Measurements from ENCODE around the gene GUCD1.
A peak's percentile ranks its signal among the peaks of the same experiment; 100 is the strongest.

Gene GUCD1

DNA sequence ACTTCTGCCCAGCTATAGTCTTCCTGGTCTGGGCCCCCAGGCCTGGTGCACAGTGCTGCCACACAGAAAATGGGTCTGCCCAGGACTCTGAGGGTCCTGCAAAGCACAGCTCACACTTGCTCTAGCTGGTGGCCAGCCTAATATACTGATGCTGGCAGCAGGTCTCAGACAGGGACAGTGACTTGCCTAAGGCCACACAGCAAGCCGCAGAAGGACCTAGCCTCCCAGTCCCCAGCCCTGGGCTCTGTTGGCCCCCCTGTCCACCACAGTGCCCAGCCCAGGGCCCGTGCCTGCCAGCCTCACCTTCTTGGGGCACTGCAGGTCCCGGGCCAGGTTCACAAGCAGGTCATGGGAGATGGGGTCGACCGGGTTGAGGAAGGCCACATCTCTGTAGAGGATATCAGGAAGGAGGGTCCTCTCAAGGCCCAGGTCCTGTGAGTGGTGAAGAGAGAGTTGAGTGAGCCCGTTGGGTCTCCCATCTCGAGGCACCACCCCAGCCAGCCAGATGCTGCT is 34.6 kb upstream of the GUCD1 start:
- no peak for DNase-seq

- no peak for DNase-seq
Observed at GRCh38 chr22:24588757-24589481, 34.0 kb upstream of the GUCD1 start.

DNA sequence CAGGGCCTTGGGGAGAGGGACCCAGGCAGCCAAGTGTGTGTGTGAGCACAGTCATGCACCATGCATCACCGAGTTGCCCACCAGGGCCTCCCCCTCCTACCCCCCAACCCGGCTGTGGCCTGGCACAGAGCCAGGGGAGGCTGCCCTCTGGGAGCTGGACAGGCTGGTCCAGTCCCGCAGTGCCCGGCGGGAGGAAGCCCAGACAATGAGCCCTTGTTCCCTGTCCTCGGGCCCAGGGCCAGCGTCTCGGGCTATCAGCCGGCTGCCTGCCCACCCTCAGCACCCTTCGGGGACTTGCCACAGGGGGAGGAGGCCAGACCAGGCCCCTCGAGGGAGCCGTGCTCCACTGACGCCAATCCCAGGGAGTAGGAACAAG is 33.4 kb upstream of the GUCD1 start:
- no peak for DNase-seq

DNA sequence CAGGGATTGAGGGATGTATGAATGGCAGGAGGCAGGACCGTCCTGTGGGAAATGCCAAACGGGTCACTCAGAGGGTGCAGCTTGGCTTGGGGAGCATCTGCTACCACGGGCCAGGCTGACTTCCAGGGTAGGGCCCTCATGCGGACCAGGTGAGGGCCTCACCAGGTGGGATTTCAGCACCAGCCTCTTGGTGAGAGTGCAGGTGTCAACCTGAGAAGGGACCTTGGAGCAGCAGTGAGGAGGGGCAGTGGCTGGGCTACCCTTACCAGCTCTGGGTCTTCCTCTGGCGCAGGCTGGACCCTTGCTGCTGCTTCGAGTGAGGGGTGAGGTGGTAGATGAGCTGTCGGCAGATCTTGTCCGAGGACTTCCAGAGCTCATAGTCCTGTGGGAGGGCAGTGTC is 33.0 kb upstream of the GUCD1 start:
- DNase-seq = no peak

DNA sequence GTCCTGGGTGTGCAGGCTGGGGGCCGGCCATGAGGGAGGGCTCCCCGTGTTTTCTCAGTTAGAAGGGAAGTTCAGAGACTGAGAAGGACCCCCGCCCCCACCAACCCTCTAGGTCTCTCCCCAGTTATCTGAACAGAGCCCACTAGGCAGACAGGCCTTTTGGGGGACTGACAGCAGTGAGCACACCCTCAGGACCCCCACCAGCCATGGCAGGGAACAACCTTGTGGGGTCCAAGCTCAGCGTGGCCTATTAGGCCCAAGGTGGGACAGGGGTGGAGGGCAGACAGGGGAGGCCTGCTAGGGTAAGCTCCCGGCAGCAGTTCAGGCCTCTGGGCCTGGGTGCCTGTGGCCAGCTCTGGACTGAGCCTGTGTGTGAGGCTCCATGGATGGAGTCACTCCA is 32.3 kb upstream of the GUCD1 start:
- DNase-seq = no peak

GRCh38 chr22:24585927-24586546 is 31.1 kb upstream of the GUCD1 start:
- no peak for DNase-seq

DNA sequence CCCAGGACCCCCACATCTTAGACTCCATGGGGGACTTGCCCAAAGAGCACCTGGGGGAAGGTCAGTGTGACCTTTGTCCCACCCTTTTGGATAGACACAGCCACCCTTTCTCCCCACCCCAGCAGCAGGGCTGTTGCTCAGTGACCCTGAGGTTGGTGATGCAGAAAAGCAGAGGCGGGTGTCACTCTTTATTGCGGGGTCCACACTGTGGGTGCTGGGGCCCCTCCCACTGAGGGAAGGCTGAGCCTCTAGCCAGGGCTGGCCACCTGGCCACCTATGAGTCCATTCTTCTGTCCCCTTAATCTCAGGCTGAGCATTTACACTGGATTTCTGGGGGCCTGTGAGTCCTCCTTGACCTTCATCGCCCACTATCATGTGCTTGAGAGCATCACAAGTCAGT is 30.5 kb upstream of the GUCD1 start:
- no peak for DNase-seq

GRCh38 chr22:24584871-24585411 is 30.0 kb upstream of the GUCD1 start:
- no peak for DNase-seq

- DNase-seq = no peak
Observed at GRCh38 chr22:24584166-24584790, 29.3 kb upstream of the GUCD1 start.

DNA sequence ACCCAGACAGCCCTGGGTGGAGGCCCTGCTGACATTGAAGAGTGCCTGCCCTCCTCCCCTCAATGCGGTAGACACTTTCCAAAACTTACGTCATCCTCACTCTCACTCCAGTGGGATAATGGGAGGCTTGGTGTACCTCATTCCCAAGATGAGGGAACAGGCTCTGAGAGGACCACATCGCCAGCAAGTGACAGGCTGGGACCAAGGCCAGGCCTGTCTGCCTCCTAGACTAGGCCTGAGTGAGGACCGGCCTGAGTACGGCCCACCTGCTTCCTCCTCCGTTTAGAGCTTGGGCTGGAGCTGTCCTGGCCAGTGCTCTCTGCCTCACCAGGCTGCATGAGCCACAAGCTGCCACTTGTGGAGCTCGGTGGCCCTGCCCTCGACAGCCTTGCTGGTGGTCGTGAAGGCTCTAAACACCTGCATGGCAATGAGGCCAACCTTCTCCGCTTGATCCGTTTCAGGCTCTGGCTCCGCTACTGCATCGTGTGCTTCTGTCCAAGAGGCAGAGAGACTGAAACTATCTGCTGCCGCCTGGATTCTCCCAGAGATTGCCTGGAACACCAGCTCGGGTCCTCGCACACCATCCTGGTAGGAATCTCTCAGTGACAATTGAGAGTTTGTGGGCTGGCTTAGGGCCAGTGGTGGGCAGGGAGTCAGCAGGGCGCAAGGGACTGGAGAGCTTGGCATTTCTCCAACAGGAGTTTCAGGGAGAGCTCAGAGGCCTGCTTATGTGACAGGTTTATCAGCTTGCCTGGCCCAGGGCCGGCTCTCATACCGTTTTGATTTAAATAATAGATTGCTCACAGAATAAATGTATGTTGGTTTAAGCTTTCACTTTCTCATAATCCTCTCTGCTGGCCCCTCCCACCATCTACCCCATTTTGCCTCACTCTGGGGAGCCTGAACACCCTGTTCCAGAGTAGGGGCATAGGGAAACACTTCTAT is 28.6 kb upstream of the GUCD1 start:
- DNase-seq = peak; percentile 23

- DNase-seq = no peak
Observed at GRCh38 chr22:24582056-24582814, 27.3 kb upstream of the GUCD1 start.

- DNase-seq = no peak
Observed at GRCh38 chr22:24580276-24580675, 25.3 kb upstream of the GUCD1 start.

GRCh38 chr22:24579258-24579601 is 24.3 kb upstream of the GUCD1 start:
- DNase-seq = no peak

DNA sequence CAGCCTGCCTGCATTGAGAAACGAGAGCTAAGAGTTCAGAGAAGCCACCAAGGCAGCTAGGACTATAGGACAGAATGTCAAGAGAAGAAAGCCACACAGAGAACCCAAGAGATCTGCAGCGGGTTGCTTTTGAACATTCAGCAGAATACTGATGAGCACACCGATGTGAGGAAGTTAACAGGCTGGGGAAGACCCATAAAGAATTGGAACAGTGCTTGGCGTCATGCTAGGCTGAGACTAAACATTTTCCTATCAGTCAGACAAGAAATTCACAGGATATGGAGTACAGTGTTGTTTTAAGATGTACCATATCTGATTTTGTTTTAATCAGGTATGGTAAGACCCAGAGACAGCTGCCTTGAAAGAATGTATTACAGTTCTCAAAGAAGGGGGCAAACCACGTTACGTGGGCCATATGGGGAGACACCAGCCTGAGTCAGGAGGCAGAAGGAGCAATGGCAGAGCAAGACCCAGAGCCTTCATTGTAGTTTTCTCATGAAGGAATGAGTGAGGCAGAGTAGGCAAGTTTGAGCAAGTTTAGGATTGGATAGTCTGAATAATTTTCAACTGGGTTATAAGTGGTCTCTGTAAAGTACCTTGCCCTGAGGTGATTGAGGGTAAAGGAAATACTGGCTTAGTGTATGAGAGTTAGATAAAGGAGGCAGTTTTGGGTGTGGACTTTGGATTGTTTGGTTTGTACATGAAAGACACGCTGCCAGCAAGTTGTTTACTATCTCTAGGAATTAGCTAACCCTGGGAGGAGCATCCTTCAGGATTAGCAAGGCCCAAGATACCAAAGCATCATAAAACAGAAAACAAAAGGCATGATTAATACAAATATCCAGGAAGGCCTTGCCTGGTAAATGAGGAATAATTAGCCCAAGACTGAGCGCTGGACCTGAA is 23.7 kb upstream of the GUCD1 start:
- DNase-seq = no peak

DNA sequence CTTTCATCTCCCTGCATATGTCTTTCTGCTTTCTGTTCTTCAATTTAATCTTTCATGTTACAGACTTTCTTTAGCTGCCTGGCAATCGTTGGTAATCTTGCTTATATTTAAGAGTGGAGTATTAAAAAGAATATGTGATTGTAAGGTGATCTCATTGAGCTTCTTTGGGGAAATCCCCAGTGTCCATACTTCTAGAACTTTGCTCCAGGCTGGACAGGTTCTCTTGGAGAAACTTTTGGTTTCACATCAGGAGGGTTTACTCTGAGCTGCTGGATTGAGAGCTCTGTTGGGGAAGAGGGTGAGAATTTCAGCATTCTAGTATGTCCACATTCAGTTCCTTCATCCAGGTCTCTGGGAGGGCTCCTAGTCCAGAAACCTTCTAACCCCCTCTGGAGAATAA is 21.8 kb upstream of the GUCD1 start:
- DNase-seq = no peak

DNA sequence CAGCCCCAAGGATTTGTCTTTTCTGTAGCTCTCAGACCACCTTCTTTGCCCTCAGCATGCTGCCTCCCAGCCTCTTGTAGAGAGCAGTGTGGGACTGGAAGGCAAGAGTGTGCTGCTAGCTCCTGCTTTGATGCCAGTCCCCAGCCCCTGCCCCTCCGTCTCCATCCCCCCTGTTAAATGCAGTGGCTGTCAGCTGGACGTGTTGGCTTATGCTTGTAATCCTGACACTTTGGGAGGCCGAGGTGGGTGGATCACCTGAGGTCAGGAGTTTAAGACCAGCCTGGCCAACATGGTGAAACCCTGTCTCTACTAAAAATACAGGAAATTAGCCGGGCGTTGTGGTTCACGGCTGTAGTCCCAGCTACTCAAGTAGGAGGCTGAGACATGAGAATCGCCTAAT is 16.3 kb upstream of the GUCD1 start:
- no peak for DNase-seq

GRCh38 chr22:24567668-24568067 is 12.7 kb upstream of the GUCD1 start:
- no peak for DNase-seq

DNA sequence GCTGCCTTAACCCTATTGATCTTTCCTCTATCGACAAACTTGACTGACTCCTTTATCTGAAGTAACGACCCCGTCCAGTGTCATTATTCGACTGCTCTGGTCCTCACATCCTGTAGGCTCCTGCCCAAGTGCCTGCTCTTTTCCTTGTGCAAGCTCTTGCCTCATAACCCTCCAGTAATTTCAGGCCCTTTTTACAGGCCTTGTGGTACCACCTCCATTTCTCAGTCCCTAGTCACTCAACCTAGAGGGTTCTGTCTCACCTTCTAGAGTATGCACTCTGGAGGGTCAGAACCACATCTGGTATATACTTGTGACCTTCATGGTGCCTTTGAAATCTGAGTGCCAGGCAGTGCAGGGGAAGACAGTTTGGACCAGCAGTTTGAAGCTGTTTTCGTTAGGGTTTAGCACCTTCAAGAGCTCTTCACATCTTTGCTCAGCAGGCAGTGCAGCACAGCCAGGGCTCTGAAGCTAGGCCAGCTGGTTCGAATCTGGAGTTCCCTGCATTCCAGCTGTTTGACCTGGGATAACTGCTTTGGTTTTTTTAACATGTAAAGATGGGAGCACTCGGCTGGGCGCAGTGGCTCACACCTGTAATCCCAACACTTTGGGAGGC is 12.1 kb upstream of the GUCD1 start:
- peak; percentile 20 for DNase-seq

DNA sequence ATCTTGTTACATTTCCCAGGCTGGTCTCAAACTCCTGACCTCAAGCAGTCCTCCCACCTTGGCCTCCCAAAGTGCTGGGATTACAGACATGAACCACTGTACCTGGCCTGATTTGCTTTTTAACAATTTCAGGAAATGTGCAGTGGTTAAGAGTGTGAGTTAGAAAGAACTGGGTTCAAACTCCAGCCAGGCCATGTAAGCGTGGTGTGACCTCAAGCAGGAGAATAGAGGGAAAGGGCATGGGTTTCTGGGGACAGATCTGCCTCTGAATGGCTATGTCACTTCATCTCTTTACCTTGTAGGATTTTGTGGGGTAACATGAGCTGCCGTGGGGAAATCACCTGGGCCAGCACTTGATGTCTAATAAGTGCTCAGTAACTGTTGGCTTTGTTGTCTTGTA is 10.1 kb upstream of the GUCD1 start:
- DNase-seq = no peak

- DNase-seq = no peak
Observed at GRCh38 chr22:24564376-24565058, 9.6 kb upstream of the GUCD1 start.

Data from NCI-H524 treated with DMSO at 0.1 percent for 48 hours (cell line).